Mononuclear cell (primary cell): ENCODE data around the gene ENOX1. TPM values are rescaled to one million over a fixed set of nuclear protein-coding genes. Genes with fewer than 3 reads are reported as not detected.

Source experiments
- H3K27me3 ChIP-seq: 2 replicates; pipeline ENCODE4 v1.6.0; 2011; ENCODE audit warnings: low read length, control low read depth; ENCODE audit not compliant: insufficient read depth
- H3K4me1 ChIP-seq: 2 replicates; pipeline ENCODE4 v1.5.1; 2011; ENCODE audit warnings: mild to moderate bottlenecking, low read length, control low read depth; ENCODE audit not compliant: insufficient read depth
- H3K4me3 ChIP-seq: 2 replicates; pipeline ENCODE4 v1.5.1; 2011; ENCODE audit warnings: mild to moderate bottlenecking, low read length, moderate library complexity
- H3K9me3 ChIP-seq: 2 replicates; pipeline ENCODE4 v1.5.1; 2011; ENCODE audit warnings: low read depth, mild to moderate bottlenecking, control low read depth, low read length
- total RNA-seq: library from RNA; depleted of rRNA; stranded (reverse); fragments of >200 nt; gene quantifications from one replicate; pipeline ENCODE4 v1.2.3, GENCODE V29; 2012

The ENOX1 gene
- total RNA-seq, 1 donor = under 0.01 TPM

DNA sequence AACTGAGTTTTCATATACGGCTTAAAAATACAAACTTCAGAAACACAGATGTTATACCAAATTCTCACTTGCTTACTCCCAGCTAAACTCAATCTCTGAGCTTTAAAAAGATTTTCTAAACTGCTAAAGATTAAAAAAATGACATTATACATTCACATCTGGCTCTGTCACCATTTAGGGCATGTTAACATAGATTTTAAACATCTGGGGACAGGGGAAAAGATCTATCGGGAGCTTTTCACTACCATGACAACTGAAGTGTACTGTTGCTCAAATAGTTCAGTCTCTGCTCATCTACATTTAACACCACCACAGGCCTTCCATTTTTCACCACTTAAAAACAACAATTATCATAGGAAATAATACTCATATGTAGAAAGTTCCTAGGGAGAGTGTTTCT, 190.8 kb downstream of the ENOX1 start:
- Histone ChIP-seq H3K9me3 (no peaks in the 10 kb centered on the region), H3K4me3 (no peak overlapping the region), H3K4me1 (no peaks in the 10 kb centered on the region), H3K27me3 (no peaks in the 10 kb centered on the region)

GRCh38 chr13:43587376-43587775, 199.4 kb downstream of the ENOX1 start:
- no peaks in the 10 kb centered on the region for H3K9me3 ChIP-seq
- H3K4me3 ChIP-seq = no peak overlapping the region
- no peaks in the 10 kb centered on the region for H3K27me3 ChIP-seq
- no peaks in the 10 kb centered on the region for H3K4me1 ChIP-seq

GRCh38 chr13:43584751-43585150, 202.0 kb downstream of the ENOX1 start:
- Histone ChIP-seq H3K9me3 (no peaks in the 10 kb centered on the region), H3K27me3 (no peaks in the 10 kb centered on the region), H3K4me1 (no peaks in the 10 kb centered on the region), H3K4me3 (no peak overlapping the region)

GRCh38 chr13:43583321-43583720, 203.5 kb downstream of the ENOX1 start:
- no peaks in the 10 kb centered on the region for H3K4me1 ChIP-seq
- H3K27me3 ChIP-seq = no peaks in the 10 kb centered on the region

DNA sequence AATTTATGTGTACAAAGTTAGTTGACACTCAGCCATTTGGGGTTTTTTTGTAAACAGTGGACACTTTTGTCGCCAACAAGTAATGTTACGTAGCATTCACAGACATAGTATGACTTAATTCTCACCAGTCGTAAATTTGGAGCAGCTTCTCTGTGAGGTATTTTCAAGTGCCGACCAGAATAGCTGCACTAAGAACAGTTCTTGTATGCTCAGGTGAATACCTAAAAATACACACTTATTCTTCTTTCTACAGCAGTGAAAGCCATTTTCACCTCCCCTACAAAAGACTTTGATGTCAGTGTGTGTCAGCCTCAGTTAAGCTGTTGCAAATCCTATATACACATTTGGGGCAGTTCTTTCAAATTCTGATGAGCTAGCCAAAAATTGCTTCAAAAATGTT, 206.5 kb downstream of the ENOX1 start:
- Histone ChIP-seq H3K27me3 (no peaks in the 10 kb centered on the region), H3K9me3 (no peaks in the 10 kb centered on the region), H3K4me3 (no peak overlapping the region), H3K4me1 (no peaks in the 10 kb centered on the region)

More at GRCh38 chr13:43583321-43583720, 203.5 kb downstream of the ENOX1 start:
- no peak overlapping the region for H3K4me3 ChIP-seq
- H3K9me3 ChIP-seq = no peaks in the 10 kb centered on the region

- Histone ChIP-seq H3K9me3 (no peaks in the 10 kb centered on the region), H3K4me3 (no peak overlapping the region), H3K27me3 (no peaks in the 10 kb centered on the region), H3K4me1 (no peaks in the 10 kb centered on the region)
Measured at GRCh38 chr13:43579321-43579720, 207.5 kb downstream of the ENOX1 start.

DNA sequence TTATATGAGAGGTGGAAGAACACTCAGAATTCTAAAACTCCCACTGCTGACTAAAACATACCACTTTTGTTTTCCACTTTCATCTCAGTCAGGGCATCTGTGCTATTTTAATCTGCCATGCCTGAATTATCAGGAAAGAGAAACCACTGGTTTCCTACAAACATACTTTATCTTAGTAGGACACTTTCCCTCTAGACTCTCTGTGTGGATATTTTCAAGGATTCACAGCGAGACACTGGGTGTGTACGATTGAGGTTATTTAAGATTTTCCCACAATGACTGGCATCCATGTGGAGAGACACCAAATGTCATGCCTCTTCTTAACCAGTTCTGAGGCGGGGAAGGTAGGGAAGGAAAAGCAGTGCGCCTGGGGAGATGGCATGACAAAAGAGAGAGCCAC, 212.2 kb downstream of the ENOX1 start:
- H3K4me3 ChIP-seq = no peak overlapping the region

DNA sequence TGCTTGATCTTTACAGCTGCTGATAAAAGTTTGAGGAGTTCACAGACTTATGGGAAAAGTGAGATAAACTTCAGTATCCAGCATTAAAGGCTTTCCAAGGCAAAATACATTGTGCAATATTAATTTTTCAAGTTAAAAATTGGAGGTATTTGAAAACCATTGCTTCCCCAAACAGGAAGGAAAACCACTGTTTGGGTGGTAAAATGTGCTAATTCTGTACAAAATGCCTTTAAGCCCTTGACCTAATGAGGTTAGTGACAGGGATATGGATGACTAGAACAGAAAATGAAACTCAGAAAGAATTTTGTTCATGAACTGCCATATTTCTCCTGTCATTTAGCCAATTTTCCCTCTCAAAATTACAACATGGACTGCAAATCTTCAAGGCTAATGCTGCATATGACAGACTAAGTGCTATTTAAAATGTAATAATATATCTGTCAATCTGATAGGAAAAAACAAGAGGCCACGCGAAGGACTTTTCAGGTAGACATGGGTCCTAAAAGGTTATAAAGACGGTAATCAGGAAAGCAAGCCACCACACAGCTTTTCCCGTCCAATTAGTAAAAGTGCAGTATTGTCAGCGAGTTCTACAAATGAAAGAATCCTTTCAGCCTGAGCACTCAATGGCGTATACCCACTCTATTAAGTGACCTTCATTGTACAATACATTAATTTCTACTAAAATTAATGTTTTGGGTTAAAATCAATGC, 212.8 kb downstream of the ENOX1 start:
- no peaks in the 10 kb centered on the region for H3K9me3 ChIP-seq
- H3K4me1 ChIP-seq = no peaks in the 10 kb centered on the region
- no peaks in the 10 kb centered on the region for H3K27me3 ChIP-seq
- H3K4me3 ChIP-seq = no peak overlapping the region

More for the DNA sequence above, 212.2 kb downstream of the ENOX1 start:
- H3K27me3 ChIP-seq = no peaks in the 10 kb centered on the region
- no peaks in the 10 kb centered on the region for H3K4me1 ChIP-seq
- no peaks in the 10 kb centered on the region for H3K9me3 ChIP-seq

DNA sequence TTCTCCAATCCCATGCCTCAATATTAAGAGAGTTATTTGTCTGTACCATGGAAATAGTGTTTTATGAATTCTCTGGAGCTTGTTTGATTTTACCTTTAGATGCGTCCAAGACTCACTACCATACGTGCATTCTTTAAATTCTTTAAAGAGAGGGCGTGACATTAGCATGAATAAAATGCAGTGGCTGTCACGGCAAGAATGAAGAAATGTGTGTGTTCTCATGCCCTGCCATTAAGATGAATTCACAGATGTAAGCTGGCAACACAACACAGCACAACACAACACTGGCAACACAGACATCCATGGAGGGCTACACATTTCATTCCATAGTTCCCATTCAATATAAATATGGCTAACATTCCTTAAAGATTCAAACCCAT, 213.4 kb downstream of the ENOX1 start:
- Histone ChIP-seq H3K4me3 (no peak overlapping the region), H3K4me1 (no peaks in the 10 kb centered on the region), H3K27me3 (no peaks in the 10 kb centered on the region), H3K9me3 (no peaks in the 10 kb centered on the region)

DNA sequence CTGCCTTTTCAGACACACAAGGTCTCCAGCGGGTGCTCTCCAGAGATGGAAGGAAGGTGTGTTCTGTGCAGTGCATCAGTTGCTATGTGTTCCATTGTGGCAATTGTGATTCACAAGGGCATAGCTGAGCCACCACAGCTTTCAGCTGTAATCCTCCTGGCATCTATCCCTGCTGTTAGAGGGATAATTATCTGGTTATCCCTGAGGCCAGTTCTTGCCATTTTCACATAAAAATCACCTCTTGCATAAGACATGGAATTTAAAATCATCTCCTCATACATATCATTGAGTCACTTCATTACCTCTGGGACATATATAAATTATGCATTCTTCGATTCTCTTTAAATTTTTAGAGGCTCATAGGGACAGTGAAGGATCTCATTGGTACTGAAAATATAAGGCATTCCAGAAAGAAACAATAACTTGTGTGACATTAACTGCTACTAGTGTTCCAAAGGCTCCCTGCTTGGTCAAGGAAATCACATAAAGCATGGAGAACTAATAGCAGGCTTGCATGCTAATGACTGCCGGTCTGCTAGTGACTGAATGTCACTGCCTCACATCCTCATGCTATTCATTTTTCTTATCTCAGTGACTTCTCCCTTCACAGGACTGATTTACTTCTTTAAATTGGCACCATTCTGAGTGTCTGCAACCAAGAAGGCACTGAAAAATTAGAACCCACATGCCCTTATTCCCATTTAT, 214.0 kb downstream of the ENOX1 start:
- Histone ChIP-seq H3K4me1 (no peaks in the 10 kb centered on the region), H3K27me3 (no peaks in the 10 kb centered on the region), H3K4me3 (no peak overlapping the region), H3K9me3 (no peaks in the 10 kb centered on the region)

- Histone ChIP-seq H3K27me3 (no peaks in the 10 kb centered on the region), H3K4me3 (no peak overlapping the region)
Measured at GRCh38 chr13:43569658-43570057, 217.1 kb downstream of the ENOX1 start.

GRCh38 chr13:43567608-43568007, 219.2 kb downstream of the ENOX1 start:
- no peaks in the 10 kb centered on the region for H3K9me3 ChIP-seq
- H3K4me3 ChIP-seq = no peak overlapping the region
- no peaks in the 10 kb centered on the region for H3K27me3 ChIP-seq

More at GRCh38 chr13:43569658-43570057, 217.1 kb downstream of the ENOX1 start:
- Histone ChIP-seq H3K9me3 (no peaks in the 10 kb centered on the region), H3K4me1 (no peaks in the 10 kb centered on the region)

DNA sequence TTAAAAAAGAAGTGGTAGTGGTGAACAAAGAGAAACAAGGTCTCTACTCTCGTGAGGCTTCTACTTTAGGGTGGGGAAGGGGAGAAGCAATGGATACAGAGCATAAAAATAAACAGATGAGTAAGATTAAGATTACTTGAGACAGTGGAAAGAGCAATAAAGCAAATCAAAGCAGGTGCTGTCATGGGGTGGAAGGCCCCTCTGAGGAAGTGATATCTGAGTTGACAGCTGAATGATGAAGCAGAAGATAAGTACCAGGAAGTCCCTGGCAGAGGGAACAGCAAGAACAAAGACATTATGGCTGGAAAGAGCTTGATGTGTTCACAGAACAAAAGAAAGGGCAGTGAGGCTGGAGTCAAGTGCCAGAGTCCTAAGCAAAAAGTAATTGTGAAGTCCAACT, 221.8 kb downstream of the ENOX1 start:
- H3K27me3 ChIP-seq = no peaks in the 10 kb centered on the region
- no peaks in the 10 kb centered on the region for H3K4me1 ChIP-seq
- no peaks in the 10 kb centered on the region for H3K9me3 ChIP-seq
- no peak overlapping the region for H3K4me3 ChIP-seq

More at GRCh38 chr13:43567608-43568007, 219.2 kb downstream of the ENOX1 start:
- H3K4me1 ChIP-seq = no peaks in the 10 kb centered on the region

DNA sequence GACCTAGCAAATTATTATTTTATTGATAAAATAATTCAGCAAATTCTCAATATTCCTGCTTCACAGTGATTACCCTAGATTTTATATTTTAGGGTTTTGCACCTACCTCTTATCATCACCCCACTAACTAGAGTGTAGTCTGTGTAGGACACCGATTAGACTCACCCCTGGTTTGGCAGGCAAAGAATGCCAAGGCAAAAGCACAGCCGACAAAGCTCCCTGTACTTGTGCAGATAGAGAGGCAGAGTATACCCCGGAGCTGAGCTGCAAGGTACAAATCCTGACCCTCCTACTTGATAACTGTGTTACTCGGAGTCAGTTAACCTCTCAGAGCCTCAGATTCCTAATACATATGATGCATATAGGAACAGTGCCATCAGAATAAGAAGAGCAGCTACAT, 225.7 kb downstream of the ENOX1 start:
- no peak overlapping the region for H3K4me3 ChIP-seq
- H3K4me1 ChIP-seq = no peaks in the 10 kb centered on the region
- H3K27me3 ChIP-seq = no peaks in the 10 kb centered on the region
- H3K9me3 ChIP-seq = no peaks in the 10 kb centered on the region

- no peaks in the 10 kb centered on the region for H3K27me3 ChIP-seq
- no peaks in the 10 kb centered on the region for H3K4me1 ChIP-seq
- no peaks in the 10 kb centered on the region for H3K9me3 ChIP-seq
- H3K4me3 ChIP-seq = no peak overlapping the region
Measured at GRCh38 chr13:43558939-43559338, 227.8 kb downstream of the ENOX1 start.

DNA sequence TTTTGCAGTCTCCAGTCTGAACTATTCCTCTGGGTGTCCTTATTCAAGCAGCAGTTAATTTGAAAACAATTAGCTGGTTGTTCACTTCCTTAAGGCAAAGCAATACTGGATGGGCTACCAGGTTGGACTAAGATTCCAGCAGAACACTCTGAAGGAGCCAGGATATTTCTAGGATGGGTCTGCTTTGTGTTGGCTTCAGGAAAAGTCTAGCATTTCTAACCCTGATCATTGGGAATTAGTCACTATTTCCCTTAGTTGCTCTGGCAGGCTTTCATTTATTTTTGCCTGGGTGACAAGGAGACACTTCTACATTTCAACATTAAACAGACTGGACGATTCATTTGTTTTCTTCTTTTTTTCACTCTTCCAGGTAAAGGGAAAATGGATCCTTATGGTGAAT, 228.4 kb downstream of the ENOX1 start:
- Histone ChIP-seq H3K27me3 (no peaks in the 10 kb centered on the region), H3K9me3 (no peaks in the 10 kb centered on the region), H3K4me1 (no peaks in the 10 kb centered on the region), H3K4me3 (no peak overlapping the region)
